Stimulated activated CD4-positive, alpha-beta T cell treated with anti-CD3 and anti-CD28 coated beads, Interleukin-12 subunit alpha, Interleukin-12 subunit beta, amount 100 ng/mL, for 24 hours (primary cell): ENCODE data around the gene RXRB.
"Not testable (repeated sequence)": the region's sequence is repeated elsewhere in the genome, so short reads cannot be mapped to it uniquely, and the experiment has no call there.

Experiments used
- DNase-seq, 2 experiments: peaks; one replicate each; pipeline ENCODE4 v3.0.0-alpha.2; 2020; ENCODE audit warnings: low read depth in 2 of 2

Gene RXRB

DNA sequence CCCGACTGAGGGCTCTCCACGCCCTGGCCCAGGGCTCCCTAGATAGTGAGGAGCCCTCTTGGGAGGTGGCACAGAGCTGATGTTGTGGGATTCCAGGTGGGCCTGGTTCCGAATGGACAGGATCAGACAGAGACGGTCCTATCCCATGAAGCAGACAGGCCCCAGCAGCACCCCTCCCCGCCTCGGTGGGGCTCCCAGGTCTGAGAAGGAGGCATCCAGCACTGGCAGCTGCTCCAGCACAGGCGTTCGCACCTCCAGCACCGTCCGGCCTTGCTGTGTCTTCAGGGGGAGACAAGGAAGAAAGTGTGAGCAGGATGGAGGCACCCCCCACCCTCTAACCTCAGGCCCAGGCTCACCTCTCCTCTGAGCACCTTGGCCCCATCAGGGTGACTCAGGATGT is 36.9 kb downstream of the RXRB start:
- DNase-seq = no peak

DNA sequence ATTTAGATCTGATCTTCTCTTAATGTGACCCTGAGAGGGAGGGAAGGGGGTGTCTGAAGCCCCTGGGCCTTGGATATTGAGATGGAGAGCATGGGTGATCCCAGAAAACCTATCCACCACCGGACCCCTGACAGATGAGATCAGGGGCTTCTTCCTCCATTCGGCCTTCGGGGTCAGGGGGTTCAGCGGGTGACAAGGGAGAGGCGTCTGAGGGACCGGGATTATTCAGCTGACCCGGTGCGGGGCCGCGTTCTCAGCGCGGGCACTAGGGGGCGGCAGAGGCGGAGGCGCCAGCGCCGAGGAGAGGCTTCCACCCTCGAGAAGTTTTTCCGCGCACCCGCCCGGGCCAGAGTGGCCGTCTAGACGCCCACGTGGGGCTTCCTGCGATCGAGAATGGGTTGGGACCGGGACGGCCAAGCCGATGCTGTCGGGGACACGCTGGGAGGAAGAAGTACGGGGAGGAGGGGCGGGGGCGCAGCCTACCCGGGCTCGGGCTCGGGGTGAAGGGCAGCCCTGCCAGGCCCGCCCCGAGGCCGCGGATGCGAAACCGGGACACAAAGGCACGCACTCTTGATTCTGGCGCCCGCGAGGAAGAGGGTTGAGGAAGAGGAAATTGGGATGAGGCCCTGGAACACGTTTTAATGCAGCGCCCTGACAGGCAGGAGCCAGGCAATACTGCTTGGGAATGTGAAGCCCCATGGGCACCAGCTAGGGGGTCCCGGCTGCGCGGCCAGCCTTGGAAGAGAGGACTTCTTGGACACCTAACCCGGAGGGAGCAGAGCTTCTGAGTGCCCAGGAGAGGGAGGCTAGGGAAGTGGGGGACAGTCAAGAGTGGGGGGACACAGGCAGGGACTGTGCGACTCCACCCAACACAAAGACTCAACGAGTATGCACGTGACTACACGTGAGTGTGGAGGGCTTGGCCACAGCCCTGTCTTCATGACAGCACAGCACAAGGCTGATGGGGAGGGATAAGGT is 38.8 kb downstream of the RXRB start:
- DNase-seq = peak; percentile 70 to 80

DNA sequence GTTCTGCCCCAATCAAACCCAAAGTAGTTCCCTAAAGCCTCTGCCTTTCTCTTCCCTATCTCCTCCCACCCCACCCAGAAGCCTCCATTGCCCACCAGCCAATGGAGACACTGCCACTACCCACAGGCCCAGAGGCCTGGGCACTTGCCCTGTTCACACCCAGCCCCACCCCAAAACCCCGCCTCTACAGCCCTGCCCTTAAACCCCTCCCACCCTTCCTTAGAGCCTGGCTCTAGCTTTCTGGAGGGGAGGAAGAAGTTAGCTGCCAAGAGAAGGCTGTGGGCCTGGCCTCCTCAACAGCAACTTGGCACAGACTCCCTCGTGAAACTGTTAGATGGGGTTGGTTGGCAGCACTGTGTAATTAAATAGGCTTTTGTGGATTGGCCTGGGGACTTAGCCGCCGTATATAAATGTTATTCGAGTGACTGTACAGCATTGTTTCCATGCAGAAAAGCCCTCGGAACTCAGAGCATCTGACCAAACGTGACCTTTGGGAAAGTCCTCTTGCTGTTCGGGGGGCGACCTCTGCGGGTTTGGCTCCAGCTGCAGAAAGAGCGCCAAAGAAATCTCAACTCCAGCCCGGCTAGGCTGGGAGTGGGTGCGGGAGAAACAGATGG is 39.6 kb downstream of the RXRB start:
- no peak for DNase-seq

DNA sequence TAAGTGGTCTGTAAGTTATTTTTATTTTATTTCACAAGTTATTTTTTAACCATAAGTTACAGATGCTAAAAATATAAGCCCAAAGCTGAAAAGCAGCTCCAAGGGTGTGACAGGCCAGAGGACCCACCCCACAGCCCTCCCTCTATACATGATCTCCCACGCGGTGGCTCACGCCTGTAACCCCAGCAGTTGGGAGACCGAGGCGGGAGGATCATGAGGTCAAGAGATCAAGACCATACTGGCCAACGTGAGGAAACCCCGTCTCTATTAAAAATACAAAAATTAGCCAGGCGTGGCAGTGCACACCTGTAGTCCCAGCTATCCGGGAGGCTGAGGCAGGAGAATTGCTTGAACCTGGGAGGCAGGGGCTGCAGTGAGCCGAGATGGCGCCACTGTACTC is 40.4 kb downstream of the RXRB start:
- DNase-seq = no peak

DNA sequence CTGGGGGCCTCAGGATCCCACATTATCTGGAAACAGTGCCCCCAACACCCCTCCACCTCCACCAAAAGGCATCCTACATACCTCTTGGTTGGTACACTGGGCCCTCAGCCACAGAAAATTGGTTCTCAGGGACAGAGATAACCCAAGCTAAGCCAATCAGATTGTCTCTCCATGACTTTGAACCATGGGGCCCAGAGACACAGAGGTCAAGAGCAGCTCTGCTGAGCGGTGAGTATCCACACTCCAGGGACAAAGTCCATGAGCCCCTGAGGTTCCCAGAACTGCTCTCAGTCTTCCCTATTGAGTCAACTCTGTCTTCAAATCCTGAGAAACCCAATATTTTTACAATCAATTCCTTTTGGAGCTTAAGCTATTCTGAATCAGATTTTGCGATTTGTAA is 43.5 kb downstream of the RXRB start:
- no peak for DNase-seq

DNA sequence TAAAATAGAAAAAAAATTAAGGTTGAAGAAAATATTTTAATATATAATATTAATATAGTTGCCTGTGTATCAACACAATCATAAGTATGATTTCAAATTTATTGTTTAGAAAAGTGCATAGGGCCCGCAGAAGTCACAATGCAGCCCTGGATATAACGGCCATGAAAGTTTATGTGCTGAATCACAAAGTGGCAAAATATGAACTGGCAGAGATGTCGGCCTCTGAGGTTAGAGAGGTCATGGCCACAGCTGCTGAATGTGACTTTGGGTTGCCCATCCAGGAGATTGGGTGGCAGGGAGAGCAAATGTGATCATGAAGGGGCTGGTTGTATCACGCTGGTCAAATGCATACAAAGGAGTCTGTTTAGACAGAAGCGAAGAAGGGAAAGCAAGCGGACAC is 43.9 kb downstream of the RXRB start:
- DNase-seq = no peak

DNA sequence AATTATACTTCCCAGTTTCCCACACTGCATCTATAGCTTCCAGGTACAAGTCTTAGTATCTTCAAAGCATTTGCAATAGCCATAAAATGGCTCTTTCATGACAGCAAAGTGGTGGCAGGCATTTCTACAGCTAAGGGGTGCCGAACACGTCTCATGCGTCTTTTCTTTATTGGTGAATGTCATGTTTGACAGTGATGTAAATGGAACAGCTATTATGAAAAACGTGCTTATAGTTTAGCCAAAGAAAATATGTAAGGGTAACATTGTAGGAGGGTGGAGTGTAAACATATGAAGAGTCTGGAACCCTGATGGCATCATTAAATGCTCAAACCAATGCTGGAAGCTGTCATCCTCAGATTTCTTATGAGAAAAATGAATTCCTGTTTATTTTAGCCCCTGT is 46.1 kb downstream of the RXRB start:
- DNase-seq = no peak

DNA sequence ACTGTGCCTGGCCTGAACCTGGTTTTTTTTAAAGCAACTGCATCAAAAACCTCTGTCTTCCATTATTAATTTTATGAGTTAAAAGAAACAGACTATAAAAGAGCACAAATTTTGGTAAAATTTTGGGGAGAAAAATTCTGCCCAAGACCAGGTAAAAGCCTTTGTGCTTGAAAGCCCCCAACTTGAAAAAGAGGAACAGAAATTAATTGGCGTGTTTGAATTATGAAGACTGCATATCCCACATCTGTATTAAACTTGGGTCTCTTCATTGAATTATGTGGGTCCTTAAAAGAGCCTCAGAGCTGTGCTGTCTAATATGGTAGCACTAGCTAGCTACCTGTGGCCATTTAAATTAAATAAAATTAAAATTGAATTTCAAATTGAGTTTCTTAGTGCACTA is 49.4 kb downstream of the RXRB start:
- DNase-seq = no peak

- DNase-seq = not testable (repeated sequence)
Measured at GRCh38 chr6:33150560-33150959, 49.9 kb downstream of the RXRB start.

- no peak for DNase-seq
Measured at GRCh38 chr6:33147807-33148666, 52.4 kb downstream of the RXRB start.

DNA sequence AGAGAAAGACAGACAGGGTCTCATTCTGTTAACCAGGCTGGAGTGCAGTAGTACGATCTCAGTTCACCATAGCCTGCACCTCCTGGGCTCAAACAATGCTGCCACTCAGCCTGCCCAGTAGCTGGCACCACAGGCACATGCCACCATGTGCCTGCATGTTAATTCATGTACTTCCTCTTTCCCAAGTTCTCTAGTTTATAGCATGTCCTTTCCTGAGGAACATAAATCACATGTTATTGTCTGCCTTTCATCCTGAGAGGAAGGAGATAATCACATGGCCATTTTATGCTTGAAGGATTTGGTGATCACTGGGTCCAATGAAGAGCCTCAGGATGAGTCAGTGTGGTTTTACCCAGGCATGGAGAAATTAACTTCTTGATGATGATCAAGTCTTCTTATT is 56.1 kb downstream of the RXRB start:
- DNase-seq = no peak
